NCI-H82 (cell line): ENCODE measurements around the gene TMEM126A.
"Not testable (repeated sequence)": the region's sequence is repeated elsewhere in the genome, so short reads cannot be mapped to it uniquely, and the experiment has no call there.

Experiments used
- DNase-seq: peaks from one replicate; lab custom pipeline; 2025; lab: John Stamatoyannopoulos, UW

Gene TMEM126A

DNA sequence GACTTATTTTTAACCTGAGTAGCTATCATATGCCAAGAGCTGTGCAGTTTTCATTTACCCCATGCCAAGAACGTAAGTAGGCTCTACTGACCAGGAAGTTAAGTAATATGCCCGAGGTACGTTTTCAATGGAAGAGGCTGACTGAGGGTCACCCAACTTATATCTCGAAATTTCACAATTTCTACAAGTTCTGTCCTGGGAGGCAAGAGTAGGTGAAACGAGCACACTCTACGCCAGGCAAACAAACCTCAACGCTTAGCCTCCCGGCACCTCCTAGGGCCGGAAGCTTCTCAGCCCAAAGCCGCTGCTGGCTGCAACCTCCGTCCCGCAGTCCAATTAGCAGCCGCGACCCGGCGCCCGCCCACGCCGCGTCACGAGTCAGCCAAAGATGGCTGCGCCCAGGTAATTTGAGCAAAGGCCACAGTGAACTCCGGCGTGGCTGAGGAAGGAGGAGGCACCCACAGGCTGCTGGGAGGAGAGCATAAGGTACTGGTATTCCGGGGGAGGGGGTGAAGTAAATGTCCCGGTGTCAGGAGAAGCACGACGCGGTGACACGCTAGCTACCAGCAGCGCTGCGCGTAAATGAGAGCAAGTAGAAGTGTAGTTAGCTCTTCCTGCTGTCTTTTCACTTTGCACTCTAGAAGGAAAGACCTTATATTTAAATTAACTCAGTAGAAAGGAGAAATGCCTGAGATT lies at the start of gene TMEM126A:
TMEM126A (plus strand) TSS at position 364 of the 696 bp plus-strand sequence. CDS start 2,289 bp downstream, outside the sequence.
- peak; percentile 94 for DNase-seq

DNA sequence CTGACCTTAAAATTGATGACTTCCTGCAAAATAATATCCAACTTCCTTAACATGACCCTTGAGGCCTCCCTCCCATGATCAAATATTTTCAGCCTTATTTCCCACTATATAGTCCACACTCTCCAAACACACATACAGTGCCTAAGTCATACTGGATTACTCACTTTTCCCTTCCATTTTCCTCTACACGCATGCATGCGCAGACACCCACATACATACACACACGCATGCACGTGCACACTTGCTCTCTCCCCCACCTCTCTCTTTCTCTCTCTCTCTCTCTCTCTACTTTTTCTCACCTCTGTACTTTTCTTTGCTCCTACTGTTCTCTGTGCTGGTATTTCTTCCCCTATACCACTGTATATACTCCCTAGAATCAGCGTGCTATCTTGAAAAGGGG lies 48.7 kb upstream of the TMEM126A start:
- DNase-seq: no peak

GRCh38 chr11:85602526-85603213 lies 45.1 kb upstream of the TMEM126A start:
- DNase-seq: no peak

- DNase-seq: no peak
These were observed 44.5 kb upstream of the TMEM126A start for GRCh38 chr11:85603220-85603619.

DNA sequence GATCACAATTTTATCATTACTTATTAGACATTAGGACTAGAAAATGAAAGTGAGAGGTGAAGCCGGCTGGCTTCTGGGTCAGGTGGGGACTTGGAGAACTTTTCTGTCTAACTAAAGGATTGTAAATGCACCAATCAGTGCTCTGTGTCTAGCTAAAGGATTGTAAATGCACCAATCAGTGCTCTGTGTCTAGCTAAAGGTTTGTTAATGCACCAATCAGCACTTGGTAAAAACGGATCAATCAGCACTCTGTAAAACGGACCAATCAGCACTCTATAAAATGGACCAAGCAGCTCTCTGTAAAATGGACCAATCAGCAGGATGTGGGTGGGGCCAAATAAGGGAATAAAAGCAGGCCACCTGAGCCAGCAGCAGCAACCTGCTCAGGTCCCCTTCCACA lies 41.5 kb upstream of the TMEM126A start:
- not testable (repeated sequence) for DNase-seq

- not testable (repeated sequence) for DNase-seq
These were observed 39.1 kb upstream of the TMEM126A start for GRCh38 chr11:85608621-85609020.

GRCh38 chr11:85609286-85609685 lies 38.5 kb upstream of the TMEM126A start:
- not testable (repeated sequence) for DNase-seq

GRCh38 chr11:85611643-85612042 lies 36.1 kb upstream of the TMEM126A start:
- not testable (repeated sequence) for DNase-seq

- DNase-seq: no peak
These were observed 28.3 kb upstream of the TMEM126A start for GRCh38 chr11:85619499-85619898.

- DNase-seq: no peak
These were observed 27.5 kb upstream of the TMEM126A start for GRCh38 chr11:85620256-85620655.

DNA sequence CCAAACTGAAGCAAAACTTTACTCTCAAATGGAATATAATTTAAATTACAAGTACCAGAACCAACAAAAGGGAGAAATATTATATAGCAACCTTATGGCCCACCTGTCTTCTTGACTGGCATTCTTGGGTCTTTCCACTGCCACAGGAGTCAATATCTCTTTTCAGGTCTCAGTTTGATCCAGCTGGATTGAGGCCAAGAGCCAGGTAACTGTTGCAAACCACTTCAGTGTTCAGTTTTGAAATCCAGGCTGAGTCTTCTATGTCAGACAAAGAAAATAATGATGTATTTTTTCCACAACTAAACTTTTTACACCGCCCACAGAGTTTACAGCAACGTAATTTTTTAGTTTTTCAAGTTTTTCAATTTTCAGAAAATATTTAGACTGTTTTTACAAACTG lies 21.3 kb upstream of the TMEM126A start:
- no peak for DNase-seq

GRCh38 chr11:85627332-85627997 lies 20.3 kb upstream of the TMEM126A start, which contains the start of gene DLG2:
DLG2 (minus strand) TSS chr11:85627344.
- peak; percentile 50 for DNase-seq

DNA sequence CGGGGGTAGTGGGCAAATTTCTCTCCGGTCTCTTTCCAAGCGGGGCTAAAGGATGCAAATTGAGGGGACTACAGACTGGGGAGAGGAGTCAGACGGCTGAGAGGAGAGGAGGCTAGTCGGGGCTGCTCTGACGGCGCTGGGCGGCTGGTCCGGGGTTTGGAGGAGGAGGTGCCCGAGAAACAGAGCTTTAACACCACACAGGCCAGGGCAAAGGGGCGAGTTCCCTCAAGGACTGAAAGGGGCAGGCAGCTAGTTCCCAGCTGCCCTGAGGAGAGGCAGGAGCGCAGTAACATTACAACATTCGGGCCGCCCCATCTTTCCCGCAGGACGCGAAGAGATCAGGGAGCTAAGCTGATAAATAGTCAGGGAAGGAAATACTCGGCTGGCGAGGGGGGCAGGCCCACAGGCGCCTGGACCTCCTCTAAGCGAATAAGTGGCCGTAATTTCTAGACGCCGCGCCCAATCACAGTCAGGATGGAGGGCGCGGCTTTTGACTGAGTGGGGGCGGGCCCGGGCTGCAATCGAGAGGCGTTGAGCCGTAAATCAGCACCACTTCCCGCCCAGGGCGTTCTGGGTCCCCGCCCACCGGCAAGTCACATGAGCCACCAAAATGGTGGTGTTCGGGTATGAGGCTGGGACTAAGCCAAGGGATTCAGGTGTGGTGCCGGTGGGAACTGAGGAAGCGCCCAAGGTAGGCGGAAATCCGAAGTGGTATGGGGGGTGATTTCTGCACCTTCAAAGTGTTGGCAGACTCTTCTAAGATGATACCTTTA lies 19.6 kb upstream of the TMEM126A start, which contains the start of gene TMEM126B:
TMEM126B (plus strand) TSS at position 596 of the 773 bp plus-strand sequence; CDS start at position 611, 15 bp downstream.
- peak; percentile 98 for DNase-seq

GRCh38 chr11:85628771-85629341 lies 18.9 kb upstream of the TMEM126A start:
- DNase-seq: no peak

DNA sequence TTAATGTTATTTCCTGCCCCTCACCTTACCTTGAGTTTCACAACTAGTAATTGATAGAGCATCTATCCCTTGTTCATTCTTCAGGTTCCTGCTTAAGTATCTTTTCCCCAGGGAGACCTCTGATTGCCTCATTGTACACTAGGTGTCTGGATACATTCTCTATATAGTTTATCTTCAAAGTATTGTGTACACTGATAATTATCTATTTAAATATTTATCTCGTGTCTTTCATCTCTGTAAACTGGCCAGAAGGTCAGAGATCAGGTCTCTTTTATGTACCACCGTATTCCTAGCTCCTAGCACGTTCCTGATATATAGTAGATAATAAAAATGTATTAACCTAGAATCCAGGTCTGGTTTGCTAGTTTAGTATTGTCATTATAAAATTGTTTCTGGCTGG lies 13.0 kb upstream of the TMEM126A start:
- DNase-seq: no peak

DNA sequence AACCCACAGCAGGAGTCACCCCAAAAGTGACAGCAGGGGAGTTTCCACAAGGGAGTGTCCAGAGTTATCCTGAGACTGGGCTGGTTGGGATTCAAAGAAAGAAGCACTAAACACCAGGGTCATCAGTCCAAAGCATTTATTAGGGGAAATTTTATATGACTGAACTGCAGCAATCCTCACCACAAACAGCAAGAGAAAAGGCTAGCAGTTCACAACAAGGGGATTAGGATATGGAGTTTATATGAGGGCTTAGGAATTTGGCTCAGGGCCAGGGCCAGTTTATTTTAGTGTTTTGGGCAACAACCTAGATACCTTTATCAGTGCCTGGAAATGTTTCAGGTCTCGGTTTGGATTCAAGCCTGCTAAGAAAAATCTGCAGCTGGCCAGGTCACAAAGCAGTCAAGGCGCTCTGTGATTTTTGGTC lies 4.6 kb upstream of the TMEM126A start:
- peak; percentile 75 for DNase-seq

DNA sequence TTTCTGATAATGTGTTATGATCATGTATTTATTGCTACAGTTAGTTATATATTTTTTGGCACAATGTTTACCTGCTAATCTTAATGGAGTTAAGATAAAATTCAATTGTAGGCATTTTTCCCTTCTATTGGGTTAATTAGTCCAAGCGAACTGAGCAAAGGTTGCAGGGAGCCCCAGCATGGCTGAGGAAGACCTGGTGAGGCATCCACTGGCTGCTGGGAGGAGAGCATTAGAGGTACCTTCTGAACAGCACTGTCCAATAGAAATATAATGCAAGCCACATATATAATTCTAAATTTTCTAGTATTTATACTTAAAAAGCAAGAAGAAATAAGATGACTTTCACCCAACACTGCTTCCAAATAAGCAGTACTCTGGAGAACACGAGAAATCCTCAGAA lies 689 bp upstream of the TMEM126A start:
- DNase-seq: no peak

DNA sequence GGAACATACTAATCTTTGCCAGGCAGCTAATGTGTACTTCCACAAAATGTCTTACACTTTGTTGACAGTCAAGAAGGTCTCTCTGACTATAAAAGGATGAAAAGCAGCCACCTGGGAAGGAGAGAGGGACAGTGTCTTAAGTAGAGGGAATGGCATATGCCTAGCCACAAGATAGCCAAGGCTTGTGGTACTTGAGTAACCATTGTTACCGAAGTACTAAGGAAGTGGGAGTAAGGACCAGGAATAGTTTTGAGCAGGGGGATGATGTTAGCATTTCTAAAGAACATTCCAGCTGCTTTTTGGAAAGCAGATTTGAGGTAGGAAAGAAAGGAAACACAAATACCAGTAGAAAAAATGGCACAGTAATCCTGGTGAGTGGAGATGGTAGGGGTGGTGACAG lies 3.4 kb downstream of the TMEM126A start:
- no peak for DNase-seq

DNA sequence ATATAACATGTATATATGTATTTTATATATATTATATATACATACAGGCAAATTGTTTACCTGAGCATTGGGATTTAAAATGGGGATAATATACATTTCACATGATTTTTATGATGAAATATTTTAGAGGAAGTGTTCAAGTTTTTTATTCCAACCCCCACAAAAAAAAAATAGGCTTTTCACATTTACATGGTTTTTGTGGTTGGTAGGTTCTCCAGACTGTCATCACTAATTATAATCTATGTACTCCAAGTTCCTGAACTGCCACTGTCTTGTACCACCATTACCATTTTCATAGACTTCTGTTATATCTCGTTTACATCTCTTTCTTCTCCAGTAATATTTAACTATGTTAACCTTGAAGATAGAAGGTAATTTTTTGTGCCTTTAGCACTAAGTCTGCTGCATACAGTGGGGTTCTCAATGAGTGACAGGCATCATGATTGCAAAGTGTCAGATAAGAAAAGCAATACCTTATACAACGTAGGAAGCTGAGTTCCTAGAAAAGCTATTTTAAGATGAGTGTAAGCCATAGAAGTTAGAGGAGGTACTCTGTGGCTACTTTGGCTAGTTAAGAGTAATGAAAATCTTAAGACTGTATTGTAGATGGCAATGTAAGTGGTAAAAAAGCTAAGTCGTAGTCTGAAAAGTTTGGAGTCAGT lies 5.2 kb downstream of the TMEM126A start:
- DNase-seq: no peak

DNA sequence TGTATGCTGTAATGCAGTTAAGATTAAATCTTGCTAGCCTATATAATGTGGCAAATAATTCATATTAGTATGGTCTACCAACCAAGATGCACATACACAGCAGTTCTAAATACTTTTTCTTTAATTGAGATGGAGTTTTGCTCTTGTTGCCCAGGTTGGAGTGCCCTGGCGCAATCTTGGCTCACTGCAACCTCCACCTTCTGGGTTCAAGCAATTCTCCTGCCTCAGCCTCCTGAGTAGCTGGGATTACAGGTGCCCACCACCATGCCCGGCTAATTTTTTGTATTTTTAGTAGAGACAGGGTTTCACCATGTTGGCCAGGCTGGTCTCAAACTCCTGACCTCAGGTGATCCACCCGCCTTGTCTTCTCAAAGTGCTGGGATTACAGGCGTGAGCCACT lies 6.6 kb downstream of the TMEM126A start:
- DNase-seq: not testable (repeated sequence)

GRCh38 chr11:85656777-85657176 lies 9.0 kb downstream of the TMEM126A start:
- no peak for DNase-seq
